Keratinocyte (primary cell): ENCODE results near the gene CMTR2.

Experiments
- EZH2 ChIP-seq: IDR thresholded peaks from one replicate; pipeline ENCODE4 v1.6.1; 2012; ENCODE audit warnings: inconsistent platforms, mild to moderate bottlenecking, low read length, moderate library complexity
- TF ChIP-seq, protein P1 (sequence below), 3 experiments: IDR thresholded peaks in 1 of 3; conservative IDR thresholded peaks in 1 of 3; optimal IDR thresholded peaks in 1 of 3; 2 replicates in 2 of 3; 3 replicates in 1 of 3; pipeline versions ENCODE3 to v1.5.1; 2011; ENCODE audit warnings: low read length in 3 of 3, mild to moderate bottlenecking in 3 of 3, moderate library complexity in 2 of 3, control low read depth in 1 of 3, inconsistent platforms in 1 of 3; ENCODE audit not compliant: insufficient read depth in 2 of 3; ENCODE audit errors: extremely low read depth in 1 of 3

GRCh38 chr16:71276589-71277334 lies 12.4 kb downstream of the CMTR2 start:
- TF ChIP-seq EZH2: no peak
- TF ChIP-seq, protein P1, sequence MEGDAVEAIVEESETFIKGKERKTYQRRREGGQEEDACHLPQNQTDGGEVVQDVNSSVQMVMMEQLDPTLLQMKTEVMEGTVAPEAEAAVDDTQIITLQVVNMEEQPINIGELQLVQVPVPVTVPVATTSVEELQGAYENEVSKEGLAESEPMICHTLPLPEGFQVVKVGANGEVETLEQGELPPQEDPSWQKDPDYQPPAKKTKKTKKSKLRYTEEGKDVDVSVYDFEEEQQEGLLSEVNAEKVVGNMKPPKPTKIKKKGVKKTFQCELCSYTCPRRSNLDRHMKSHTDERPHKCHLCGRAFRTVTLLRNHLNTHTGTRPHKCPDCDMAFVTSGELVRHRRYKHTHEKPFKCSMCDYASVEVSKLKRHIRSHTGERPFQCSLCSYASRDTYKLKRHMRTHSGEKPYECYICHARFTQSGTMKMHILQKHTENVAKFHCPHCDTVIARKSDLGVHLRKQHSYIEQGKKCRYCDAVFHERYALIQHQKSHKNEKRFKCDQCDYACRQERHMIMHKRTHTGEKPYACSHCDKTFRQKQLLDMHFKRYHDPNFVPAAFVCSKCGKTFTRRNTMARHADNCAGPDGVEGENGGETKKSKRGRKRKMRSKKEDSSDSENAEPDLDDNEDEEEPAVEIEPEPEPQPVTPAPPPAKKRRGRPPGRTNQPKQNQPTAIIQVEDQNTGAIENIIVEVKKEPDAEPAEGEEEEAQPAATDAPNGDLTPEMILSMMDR (optimal IDR thresholded peaks at IDR 0.05 in 1 of 3, IDR thresholded peaks at IDR 0.05 in 1 of 3, conservative IDR thresholded peaks at IDR 0.05 in 1 of 3; ENCODE audit: extremely low read depth in 1 of 3, insufficient read depth in 2 of 3, low read length in 3 of 3): no peak
